H1 (cell line): Measurements from ENCODE around the gene USP37. TPM values are rescaled to one million over a fixed set of nuclear protein-coding genes. Genes with fewer than 3 reads are reported as not detected.

ENCODE experiments used
- POLR2AphosphoS5 ChIP-seq: IDR thresholded peaks from 2 replicates; pipeline ENCODE4 v1.6.1; 2011; ENCODE audit warnings: low read depth, low read length
- SIX5 ChIP-seq: IDR thresholded peaks from 2 replicates; pipeline ENCODE4 v1.6.1; 2011; ENCODE audit warnings: mild to moderate bottlenecking, low read depth, low read length
- SP4 ChIP-seq: IDR thresholded peaks from 2 replicates; pipeline ENCODE4 v1.6.1; 2012; ENCODE audit warnings: low read length, inconsistent platforms
- YY1 ChIP-seq: IDR thresholded peaks from 2 replicates; pipeline ENCODE4 v1.6.1; 2011; ENCODE audit warnings: low read depth, mild to moderate bottlenecking, low read length
- ZNF274 ChIP-seq: IDR thresholded peaks from 2 replicates; pipeline ENCODE4 v1.7.0; 2012; ENCODE audit warnings: low read length, borderline replicate concordance; ENCODE audit errors: extremely low read depth
- polyA plus RNA-seq, 7 experiments: library from polyadenylated mRNA; depleted of rRNA in 3 of 7; stranded (reverse) in 5 of 7; unstranded in 2 of 7; fragments of >200 nt in 5 of 7; fragments of 200-250 nt in 2 of 7; gene quantifications; 1 replicate in 5 of 7; 2 replicates in 1 of 7; 4 replicates in 1 of 7; pipeline versions ENCODE4 v1.2.1 to v1.2.3, GENCODE V29; 2011 to 2013; ENCODE audit warnings: missing spikeins in 2 of 7, mixed read lengths in 2 of 7
- total RNA-seq: library from RNA; stranded (reverse); fragmentation: NEBNext Ultra II Directional; extraction: Animal tissue kit (Norgen Biotek cat#: 25700); gene quantifications from 2 replicates; pipeline ENCODE4 v1.2.1, GENCODE V29; 2021

The USP37 gene
- total and polyA plus RNA-seq, 2 of the 8 experiments (the other 6 are each of a cell fraction or from before 2014, with no cell fraction given), result 3.8 to 29.1 TPM

GRCh38 chr2:218452079-218452478, 116.1 kb downstream of the USP37 start (continued):
- TF ChIP-seq YY1 (no peak), SP4 (no peak), SIX5 (no peak), ZNF274 (no peak), POLR2AphosphoS5 (no peak)
